GM19043 (cell line): ENCODE results near the gene SERGEF.

Source experiments
- ATAC-seq: cut with Tn5 transposase; IDR thresholded peaks from one replicate; pipeline ENCODE4 v1.9.1; 2021; ENCODE audit warnings: low read depth; ENCODE audit not compliant: unreplicated experiment

Gene SERGEF

DNA sequence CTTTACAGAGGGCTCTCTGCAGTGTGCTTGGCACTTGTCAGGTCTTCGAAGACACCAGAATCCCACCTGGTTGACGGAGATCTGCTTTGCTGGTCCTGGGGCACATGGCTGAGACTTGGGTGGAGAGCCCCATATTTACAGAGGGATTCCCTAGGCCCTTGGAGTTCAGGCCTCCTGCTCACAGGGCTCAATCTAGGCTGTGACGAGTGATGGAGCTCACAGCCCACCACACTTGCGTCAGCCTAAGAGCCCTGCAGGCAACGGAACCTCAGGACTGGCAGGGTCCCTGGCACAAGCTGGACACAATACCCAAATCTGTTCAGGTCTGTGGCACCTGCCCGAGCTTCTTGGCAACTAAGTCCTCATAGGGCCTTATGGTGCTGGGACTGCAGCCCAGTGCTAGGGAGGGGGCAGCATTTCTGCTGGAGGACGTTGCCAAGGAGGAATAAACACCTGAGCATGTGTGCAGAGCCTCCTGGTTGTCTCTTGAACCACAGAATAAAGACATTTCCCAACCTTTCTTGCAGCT lies 219.1 kb downstream of the SERGEF start:
- ATAC-seq = no peak

- ATAC-seq = no peak
Measured at GRCh38 chr11:17792161-17792560, 220.7 kb downstream of the SERGEF start.

DNA sequence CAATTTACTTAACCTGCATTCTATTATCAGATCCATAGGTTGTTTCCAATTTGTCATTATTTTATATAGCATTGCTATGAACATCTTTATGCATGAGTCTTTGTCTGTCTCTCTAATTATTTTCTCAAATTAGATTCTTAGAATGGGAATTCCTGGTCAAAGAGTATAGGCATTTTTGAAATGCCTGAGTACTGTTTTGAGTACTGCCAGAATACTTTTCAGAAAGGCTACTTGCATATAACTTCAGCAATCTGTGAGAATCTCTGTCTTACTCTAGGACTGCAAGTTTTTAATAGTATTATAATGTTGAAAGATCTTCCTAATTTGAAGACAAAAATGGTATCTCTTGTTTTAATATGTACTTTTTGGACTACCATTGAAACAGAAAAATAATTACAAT lies 221.7 kb downstream of the SERGEF start:
- ATAC-seq = no peak

GRCh38 chr11:17790453-17790852 lies 222.4 kb downstream of the SERGEF start:
- ATAC-seq = no peak

- no peak for ATAC-seq
Measured at GRCh38 chr11:17788084-17788483, 224.8 kb downstream of the SERGEF start.

DNA sequence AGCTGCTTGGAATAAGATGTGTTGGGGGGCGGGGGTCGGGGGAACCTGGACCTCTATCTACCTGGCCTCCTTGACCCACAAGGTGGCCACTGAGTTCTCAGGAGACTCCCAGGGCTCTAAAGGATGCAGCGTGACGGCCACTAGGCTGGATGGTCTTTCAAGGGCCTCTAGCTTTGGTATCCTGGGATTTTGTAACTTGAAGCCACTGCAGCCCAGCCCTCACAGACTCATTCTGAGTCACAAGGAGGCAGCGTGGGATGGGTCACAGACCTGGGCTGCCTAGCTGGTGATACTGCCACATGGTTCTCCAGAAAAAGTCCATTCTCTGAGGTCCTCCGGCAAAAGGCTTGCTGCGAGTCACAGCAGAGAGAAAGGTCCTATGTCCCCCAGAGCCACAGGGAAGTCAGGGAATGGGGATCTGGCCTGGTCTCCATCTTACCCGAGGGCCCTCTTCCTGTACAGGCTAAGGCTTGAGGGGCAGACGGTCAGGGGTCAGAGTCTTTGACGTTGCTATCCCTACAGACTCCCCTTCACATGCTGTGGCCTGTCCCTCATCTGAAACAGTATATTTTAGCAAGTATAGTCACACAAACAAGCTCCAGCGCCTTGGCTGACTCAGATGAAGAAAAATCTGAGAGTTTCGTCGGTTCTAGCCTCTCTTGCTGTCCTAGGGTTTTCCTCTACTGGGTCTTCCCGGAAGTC lies 225.9 kb downstream of the SERGEF start:
- no peak for ATAC-seq

DNA sequence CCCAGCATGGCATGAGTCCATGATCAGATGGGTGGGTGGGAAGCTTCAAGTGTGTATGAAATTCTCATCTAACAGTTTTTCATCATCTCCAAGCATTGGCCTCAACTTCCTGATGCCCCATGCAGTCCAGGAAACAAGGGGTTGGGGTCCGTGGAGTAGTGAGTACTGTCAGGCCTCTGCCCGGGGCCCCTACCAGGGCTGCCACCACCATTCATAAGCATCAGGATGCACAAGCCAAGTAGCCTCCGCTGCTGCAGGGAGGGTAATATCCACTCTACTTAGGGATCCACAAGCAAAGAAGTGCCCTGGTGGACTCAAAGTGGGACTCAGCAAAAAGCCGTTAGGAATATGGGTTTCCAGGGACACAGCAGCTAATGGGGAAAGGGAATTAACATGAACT lies 229.0 kb downstream of the SERGEF start:
- ATAC-seq = no peak

DNA sequence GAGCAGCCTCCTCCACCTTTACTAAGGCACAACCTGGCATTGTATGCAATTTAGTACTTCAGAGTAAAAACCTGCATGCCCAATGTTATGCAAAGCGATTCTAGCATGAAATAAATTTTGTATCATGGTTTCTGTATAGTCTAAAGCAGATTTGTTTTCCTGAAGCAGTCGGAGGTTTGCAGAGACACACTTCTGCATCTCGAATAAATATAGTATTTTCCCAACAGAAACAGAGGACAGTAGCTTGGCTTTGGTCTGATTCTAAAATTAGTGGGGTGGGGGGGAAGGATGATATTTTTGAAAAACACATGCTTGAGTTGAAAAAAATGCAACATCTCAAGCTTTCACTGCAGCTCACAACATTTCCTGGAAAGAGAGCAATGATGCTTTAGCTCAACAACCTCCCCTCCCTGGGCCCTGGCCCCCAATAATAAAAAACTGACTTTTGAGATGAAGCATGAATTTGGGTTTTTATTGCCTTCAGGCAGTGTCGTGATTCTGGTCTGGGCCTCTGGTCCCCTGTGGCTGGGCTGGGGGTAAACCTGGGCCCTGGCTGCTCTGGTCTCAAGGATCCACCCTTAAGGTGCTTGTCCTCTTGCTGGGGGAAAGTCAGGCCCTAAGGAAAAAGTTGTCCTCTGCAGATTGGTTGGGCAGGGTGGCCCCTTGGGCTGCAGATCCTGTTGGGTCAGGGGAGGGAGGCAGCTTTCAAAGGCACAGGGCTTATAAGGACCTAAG lies 230.1 kb downstream of the SERGEF start:
- no peak for ATAC-seq

DNA sequence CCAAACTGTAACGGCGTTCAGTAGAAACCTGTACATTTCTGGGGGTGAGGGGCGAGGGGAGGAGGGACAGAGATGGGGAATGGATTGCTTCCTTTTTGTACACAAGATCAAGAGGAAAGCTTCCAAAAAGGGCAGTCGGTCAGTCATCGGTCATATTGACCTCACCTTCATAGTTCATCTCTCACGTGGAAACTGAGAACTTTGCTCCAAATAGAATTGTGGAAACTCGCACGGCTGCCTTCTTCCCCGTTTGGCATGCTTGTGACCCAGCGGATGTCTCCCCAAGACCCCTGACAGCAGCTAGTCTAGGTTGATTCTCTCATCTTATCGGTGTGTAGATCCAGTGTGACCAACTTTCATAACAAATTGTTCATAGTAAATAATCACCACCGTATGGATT lies 230.7 kb downstream of the SERGEF start:
- no peak for ATAC-seq

GRCh38 chr11:17781626-17782025 lies 231.2 kb downstream of the SERGEF start:
- no peak for ATAC-seq

DNA sequence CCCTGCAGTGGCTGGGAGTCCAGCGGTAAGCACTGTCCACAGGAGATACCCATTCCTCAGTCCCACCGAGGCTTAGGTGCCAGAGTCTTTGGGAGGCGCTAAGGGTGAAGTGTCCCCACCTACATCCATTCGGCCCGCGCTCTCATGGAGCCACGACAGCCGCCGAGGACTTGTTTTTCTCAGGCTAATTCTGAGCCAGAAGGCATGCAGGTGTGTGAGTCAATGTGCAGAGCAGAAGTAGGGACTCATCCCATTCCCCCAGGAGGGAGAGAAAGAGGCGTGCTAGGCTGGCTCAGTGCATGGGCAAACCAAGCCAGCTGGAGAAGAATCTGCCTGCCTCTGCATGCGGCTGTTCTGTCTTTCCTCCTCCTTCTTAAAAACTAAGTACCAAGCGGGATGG lies 231.6 kb downstream of the SERGEF start:
- ATAC-seq = no peak

GRCh38 chr11:17780668-17781067 lies 232.2 kb downstream of the SERGEF start:
- ATAC-seq = no peak

DNA sequence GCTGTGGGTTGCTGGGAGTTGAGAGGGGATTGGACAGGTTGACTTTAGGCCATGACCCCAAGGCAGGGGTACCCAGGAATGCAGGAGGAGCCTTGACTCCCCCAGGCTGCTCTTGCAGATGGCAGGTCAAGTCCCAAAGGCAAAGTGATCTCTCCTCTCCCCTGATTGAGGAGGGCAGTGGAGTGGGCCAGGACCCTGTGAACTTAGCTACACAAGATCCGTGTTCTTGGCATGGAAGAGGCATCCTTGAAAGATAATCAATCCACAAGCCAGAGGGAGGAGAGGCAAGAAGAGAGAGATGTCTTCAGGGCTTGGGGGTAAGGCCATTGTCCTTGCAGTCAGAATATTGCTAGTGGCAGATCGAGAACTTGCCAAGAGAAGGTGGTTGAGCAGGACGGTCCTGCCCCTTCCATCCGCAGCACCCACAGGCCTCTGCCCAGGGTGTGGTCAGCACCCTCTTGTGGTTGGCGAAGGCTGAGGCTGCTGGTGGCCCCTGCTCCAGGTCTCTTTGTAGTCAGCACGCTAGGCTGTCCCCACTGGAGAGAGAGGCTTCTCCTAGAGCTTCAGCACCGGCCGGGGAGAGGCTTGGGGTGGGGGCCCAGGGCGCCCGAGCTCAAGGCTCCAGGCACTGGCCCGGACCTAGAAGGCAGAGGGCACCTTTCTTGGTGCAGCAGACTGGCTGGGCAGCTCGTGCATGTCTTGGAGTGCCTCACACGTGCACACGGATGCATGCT lies 232.8 kb downstream of the SERGEF start:
- no peak for ATAC-seq

- ATAC-seq = no peak
Measured at GRCh38 chr11:17778956-17779860, 233.6 kb downstream of the SERGEF start.

- no peak for ATAC-seq
Measured at GRCh38 chr11:17778352-17778751, 234.5 kb downstream of the SERGEF start.

GRCh38 chr11:17777738-17778091 lies 235.1 kb downstream of the SERGEF start:
- no peak for ATAC-seq

DNA sequence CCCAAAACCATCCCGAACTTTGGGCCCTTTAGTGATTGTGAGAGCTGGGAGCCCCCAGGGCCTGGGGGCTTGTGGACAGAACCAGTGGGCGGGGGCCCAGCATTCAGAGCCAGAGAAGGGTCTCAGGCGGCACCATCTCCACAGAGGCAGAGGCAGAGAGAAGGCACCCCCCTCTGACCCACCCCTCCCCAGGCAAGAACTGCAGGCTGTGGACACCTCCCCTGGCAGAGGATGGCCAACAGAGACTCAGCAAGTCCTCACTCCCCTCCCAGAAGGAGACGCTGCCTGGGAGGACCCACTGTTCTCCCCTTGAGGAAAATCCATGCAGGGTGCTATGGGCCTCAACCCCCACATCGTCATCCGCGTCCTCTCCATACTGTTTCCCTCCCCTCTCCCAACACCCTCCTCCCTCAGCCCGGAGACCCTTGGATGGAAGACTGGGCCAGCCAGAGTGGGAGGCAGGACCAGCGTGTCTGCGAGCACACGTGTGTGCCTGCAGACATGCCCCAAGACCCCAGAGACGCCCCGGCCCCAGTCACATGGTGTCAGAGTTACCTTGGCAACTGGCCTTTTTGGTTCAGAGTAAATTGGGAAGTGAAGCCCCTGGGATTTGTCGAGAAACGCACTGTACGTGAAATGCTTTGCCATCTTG lies 235.6 kb downstream of the SERGEF start:
- no peak for ATAC-seq

GRCh38 chr11:17776212-17776875 lies 236.5 kb downstream of the SERGEF start:
- ATAC-seq = no peak

- no peak for ATAC-seq
Measured at GRCh38 chr11:17775507-17776211, 237.2 kb downstream of the SERGEF start.
